IPS-18a (cell line): ENCODE results near the gene UPP1.

Experiments used
- H3K27ac ChIP-seq: one replicate; pipeline ENCODE4 v1.5.1; 2013; ENCODE audit warnings: low read length
- H3K27me3 ChIP-seq: one replicate; pipeline ENCODE4 v1.6.1; 2013; ENCODE audit warnings: mild to moderate bottlenecking, low read length; ENCODE audit not compliant: control insufficient read depth, insufficient read depth
- H3K36me3 ChIP-seq: one replicate; pipeline ENCODE4 v1.6.1; 2013; ENCODE audit warnings: low read depth, low read length; ENCODE audit not compliant: control insufficient read depth
- H3K4me1 ChIP-seq: one replicate; pipeline ENCODE4 v1.6.1; 2013; ENCODE audit warnings: low read depth, low read length; ENCODE audit not compliant: control insufficient read depth
- H3K4me3 ChIP-seq: one replicate; pipeline ENCODE4 v1.5.1; 2013; ENCODE audit warnings: low read length
- H3K9ac ChIP-seq: one replicate; pipeline ENCODE4 v1.6.1; 2013; ENCODE audit warnings: mild to moderate bottlenecking, low read length, moderate library complexity
- H3K9me3 ChIP-seq: one replicate; pipeline ENCODE4 v1.6.1; 2013; ENCODE audit warnings: low read depth, low read length; ENCODE audit not compliant: control insufficient read depth

The UPP1 gene

GRCh38 chr7:48102530-48102929 lies 13.5 kb downstream of the UPP1 start:
- H3K4me3 ChIP-seq = no peak overlapping the region
- peaks cover 81% of the 10 kb centered on the region for H3K36me3 ChIP-seq
- no peak overlapping the region for H3K27ac ChIP-seq
- no peak overlapping the region for H3K9ac ChIP-seq
- no peaks in the 10 kb centered on the region for H3K27me3 ChIP-seq
- H3K4me1 ChIP-seq = no peaks in the 10 kb centered on the region
- H3K9me3 ChIP-seq = no peaks in the 10 kb centered on the region

DNA sequence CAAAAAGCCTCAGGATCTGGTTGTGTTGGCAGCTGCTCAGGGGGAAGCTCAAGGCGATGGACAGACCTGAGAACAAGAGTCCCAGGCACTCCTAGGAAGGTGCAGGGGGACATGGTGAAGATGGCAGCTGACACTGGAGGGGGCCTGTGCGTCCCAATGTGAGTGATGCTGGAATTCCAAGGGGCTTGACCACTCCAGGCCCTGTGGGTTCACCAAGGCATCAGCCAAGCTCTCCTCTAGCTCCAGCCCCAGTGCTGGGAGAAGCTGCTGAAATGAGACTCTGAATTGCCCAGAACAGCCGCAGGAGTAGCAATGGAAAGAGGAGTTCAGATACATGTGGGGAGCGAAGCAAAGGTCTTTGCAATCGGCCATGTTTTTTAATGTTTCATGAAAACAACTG lies 16.0 kb downstream of the UPP1 start:
- H3K9ac ChIP-seq = no peak overlapping the region
- no peak overlapping the region for H3K4me3 ChIP-seq
- H3K27me3 ChIP-seq = no peaks in the 10 kb centered on the region
- H3K36me3 ChIP-seq = peaks cover 72% of the 10 kb centered on the region
- no peak overlapping the region for H3K27ac ChIP-seq
- no peaks in the 10 kb centered on the region for H3K9me3 ChIP-seq
- H3K4me1 ChIP-seq = no peaks in the 10 kb centered on the region

- Histone ChIP-seq H3K9ac (no peak overlapping the region), H3K36me3 (peaks cover 61% of the 10 kb centered on the region), H3K27me3 (no peaks in the 10 kb centered on the region), H3K4me1 (no peaks in the 10 kb centered on the region), H3K27ac (no peak overlapping the region), H3K4me3 (no peak overlapping the region), H3K9me3 (no peaks in the 10 kb centered on the region)
Measured at GRCh38 chr7:48106906-48107659, 18.0 kb downstream of the UPP1 start.

DNA sequence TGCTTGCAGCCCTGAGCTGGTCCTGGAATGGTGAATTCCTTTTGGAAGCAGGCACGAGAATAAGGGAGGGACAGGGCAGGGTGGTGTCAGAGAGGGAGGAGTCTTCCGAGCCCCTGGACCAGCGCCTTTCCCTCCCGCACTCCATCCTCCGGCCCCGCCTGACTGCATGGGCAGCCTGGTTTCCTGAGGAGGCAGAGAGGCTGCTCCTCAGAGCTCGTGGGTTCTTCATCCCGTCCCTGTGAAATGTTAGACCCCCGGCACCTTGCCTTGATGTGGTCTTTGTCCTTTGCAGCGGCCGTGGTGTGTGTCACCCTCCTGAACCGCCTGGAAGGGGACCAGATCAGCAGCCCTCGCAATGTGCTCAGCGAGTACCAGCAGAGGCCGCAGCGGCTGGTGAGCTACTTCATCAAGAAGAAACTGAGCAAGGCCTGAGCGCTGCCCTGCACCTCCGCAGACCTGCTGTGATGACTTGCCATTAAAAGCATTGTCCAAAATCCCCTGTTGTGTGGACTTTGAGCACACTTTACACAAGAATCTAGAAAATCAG lies 18.9 kb downstream of the UPP1 start:
- H3K4me1 ChIP-seq = no peaks in the 10 kb centered on the region
- no peak overlapping the region for H3K4me3 ChIP-seq
- no peaks in the 10 kb centered on the region for H3K9me3 ChIP-seq
- no peak overlapping the region for H3K27ac ChIP-seq
- no peaks in the 10 kb centered on the region for H3K27me3 ChIP-seq
- H3K9ac ChIP-seq = no peak overlapping the region
- peaks cover 52% of the 10 kb centered on the region for H3K36me3 ChIP-seq

DNA sequence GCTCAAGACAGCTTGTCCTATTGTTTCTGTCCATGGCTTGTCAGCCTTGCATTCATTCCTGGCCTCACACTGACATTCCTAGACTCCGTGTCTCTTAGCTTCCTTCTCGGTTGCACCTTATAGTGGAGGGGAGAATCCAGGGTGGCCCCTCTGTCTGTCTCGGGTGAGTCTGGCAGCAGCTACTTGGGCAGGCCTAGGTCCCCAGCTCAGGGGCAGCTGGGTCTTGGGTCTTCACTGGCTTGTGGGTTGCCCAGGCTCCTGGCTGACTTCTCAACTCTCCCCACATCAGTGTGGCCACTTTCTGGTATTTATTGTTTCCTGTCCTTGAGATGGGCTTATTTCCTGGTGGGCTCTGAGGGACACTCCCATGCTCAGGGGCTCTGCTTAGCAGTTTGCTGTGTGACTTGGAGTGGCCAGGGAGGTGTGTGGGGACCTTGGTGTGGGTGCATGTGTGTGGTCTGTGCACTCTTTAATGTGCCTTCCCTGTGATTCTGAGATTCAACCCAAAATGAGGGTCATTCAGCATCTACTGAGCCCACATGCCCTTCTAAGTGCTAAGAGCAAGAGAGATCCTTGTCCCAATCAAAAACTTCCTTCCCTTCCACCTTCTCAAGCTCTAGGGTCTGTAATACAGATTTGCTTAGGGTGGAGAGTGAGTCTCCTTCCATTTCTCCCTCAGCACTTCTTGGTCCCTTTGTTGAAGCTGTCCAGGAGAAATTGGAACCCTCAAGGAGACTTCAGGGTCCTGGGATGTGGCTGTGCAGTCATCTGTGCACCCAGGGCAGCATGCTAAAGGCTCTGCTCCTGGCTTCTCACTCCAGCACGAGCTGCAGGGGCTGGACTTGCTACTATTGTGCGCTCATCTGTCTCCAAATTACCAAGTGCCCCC lies 20.1 kb downstream of the UPP1 start:
- Histone ChIP-seq H3K27me3 (no peaks in the 10 kb centered on the region), H3K9me3 (no peaks in the 10 kb centered on the region), H3K36me3 (peaks cover 41% of the 10 kb centered on the region), H3K27ac (no peak overlapping the region), H3K4me1 (no peaks in the 10 kb centered on the region), H3K9ac (no peak overlapping the region), H3K4me3 (no peak overlapping the region)

DNA sequence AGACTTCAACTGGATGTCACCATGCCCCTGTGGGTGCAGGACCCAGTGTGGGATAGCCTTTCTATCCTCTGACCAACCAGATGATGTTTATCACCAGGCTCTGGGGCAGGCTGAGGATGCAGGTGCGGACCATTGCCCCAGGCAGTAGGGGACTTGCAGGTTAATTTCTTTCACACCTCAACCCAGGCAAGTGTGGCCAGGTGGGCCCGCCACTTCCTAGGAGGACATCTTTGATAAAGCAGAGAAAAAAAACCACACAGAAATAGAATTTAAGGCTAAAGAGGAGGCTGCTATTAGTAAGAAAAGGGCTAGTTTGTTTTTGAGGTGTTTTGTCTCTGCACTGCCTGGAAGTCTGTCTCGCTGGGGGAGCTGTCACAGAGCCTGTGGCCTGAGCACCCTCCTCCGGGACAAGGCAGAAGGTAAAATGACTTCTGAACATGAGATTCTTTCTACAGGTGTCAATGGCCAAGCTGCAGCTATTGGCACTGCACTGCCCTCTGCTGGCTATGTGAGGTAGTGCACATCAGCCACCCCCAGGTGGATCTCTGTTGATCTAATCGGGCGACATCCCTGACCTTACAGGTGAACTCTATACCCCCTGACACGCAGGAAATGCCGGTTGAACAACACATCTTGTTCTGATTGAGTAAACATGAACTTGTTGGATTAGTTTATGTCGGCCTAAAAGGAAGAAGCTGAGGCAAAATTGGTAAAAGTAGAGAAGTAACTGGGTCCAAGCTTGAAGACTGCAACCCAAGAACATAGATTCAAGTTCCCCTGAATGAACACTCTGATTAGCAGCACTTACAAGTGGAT lies 21.0 kb downstream of the UPP1 start:
- Histone ChIP-seq H3K9ac (no peak overlapping the region), H3K4me3 (no peak overlapping the region), H3K27ac (no peak overlapping the region), H3K36me3 (peaks cover 33% of the 10 kb centered on the region), H3K9me3 (no peaks in the 10 kb centered on the region), H3K4me1 (no peaks in the 10 kb centered on the region), H3K27me3 (no peaks in the 10 kb centered on the region)

- Histone ChIP-seq H3K4me3 (no peak overlapping the region), H3K36me3 (peaks cover 25% of the 10 kb centered on the region), H3K9me3 (no peaks in the 10 kb centered on the region), H3K4me1 (no peaks in the 10 kb centered on the region), H3K27ac (no peak overlapping the region), H3K27me3 (no peaks in the 10 kb centered on the region), H3K9ac (no peak overlapping the region)
Measured at GRCh38 chr7:48110868-48111267, 21.8 kb downstream of the UPP1 start.

DNA sequence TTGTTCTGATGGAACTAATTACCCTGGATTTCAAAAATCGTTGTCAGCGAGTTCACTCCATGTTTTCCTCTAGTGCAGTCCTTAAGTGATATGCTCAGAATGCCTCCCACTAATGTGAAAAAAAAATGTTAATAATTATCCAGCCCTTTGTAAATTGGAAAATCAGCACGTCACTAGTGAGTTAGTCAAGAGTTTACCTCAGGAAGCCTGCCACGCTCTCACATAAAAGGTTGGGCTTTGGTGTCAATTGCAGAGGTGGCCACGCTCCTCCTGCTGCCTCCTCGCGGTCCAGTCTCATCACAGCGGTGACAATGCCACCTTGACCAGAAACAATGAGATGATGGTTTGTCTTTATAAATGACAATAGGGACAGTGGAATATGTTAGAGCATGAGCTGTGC lies 22.5 kb downstream of the UPP1 start:
- Histone ChIP-seq H3K27ac (no peak overlapping the region), H3K4me1 (no peaks in the 10 kb centered on the region), H3K4me3 (no peak overlapping the region), H3K9me3 (no peaks in the 10 kb centered on the region), H3K9ac (no peak overlapping the region), H3K36me3 (peaks cover 23% of the 10 kb centered on the region), H3K27me3 (no peaks in the 10 kb centered on the region)

DNA sequence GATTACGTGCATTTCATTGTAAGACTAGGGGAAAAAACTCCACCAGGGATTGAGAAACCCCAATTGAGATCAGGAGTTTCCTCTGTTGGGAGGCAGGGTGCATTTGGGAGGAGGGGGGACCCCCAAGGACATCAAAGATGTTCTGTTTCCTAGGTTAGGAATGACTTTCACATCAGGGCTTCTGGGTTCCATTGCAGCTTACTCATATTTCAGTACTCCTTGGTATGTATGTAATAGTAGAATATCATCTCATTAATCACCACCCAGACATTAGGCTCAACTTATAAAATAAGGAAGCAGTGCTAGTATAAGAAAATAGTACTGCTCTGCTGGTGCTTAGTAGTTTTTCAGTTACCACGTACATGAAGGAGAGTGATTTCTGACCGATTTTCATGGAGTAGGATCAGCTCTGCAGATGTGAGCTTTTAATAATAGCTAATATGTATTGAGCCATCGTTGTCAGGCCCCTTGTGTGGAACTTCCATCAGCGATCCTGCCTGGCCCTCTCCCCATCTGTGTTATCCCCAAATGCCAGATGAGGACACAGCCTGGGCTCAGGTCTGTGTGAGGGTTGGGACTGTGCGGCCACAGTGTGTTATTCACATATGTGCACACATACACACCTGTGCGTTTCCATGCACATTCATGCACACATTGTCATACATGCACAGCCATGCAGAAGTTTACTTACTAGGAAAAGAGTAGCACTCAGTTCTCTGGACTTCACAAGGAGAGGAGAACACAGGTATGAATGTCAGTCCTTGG lies 23.5 kb downstream of the UPP1 start:
- no peak overlapping the region for H3K27ac ChIP-seq
- H3K9me3 ChIP-seq = no peaks in the 10 kb centered on the region
- H3K4me3 ChIP-seq = no peak overlapping the region
- no peaks in the 10 kb centered on the region for H3K27me3 ChIP-seq
- H3K4me1 ChIP-seq = no peaks in the 10 kb centered on the region
- H3K9ac ChIP-seq = no peak overlapping the region
- peaks cover 14% of the 10 kb centered on the region for H3K36me3 ChIP-seq

- H3K9me3 ChIP-seq = no peaks in the 10 kb centered on the region
- H3K4me3 ChIP-seq = no peak overlapping the region
- H3K9ac ChIP-seq = no peak overlapping the region
- H3K4me1 ChIP-seq = no peaks in the 10 kb centered on the region
- H3K27me3 ChIP-seq = no peaks in the 10 kb centered on the region
- no peak overlapping the region for H3K27ac ChIP-seq
- H3K36me3 ChIP-seq = peaks cover 7% of the 10 kb centered on the region
Measured at GRCh38 chr7:48113275-48113674, 24.2 kb downstream of the UPP1 start.
